ENCODE data around the gene PTOV1. TPM values are rescaled to one million over a fixed set of nuclear protein-coding genes. Genes with fewer than 3 reads are reported as not detected.

Gene PTOV1
- total and polyA plus RNA-seq, 10 of the 15 experiments (the other 5 are each of a cell fraction or from before 2014, with no cell fraction given): 3.2 to 83.5 (median 22.3) TPM

GRCh38 chr19:49875857-49876421 lies 25.0 kb downstream of the PTOV1 start:
- WGBS (ENCODE audit: insufficient coverage, insufficient replicate concordance, low lambda C conversion rate, missing lambda C conversion rate): 1% methylated on average over 22 of the region's 28 CpGs
- Histone ChIP-seq H3K27me3 (replicated peaks in 1 of 2; ENCODE audit: control insufficient read depth in 2 of 2, insufficient read depth in 2 of 2, low read length in 1 of 2) (no peaks in the 10 kb centered on the region), H3K4me1 (ENCODE audit: control insufficient read depth, insufficient read depth, low read length) (peaks cover 20% of the 10 kb centered on the region), H3K79me2 (ENCODE audit: control insufficient read depth, insufficient read depth, low read length) (peaks cover 25% of the 10 kb centered on the region), H4K20me1 (ENCODE audit: control insufficient read depth, insufficient read depth) (no peaks in the 10 kb centered on the region), H3K9me3 (replicated peaks; ENCODE audit: control insufficient read depth, insufficient read depth, low read length) (no peaks in the 10 kb centered on the region), H3K9ac (ENCODE audit: control insufficient read depth, insufficient read depth, low read length) (peak overlapping the region; percentile 84), H3K4me3 (peak overlapping the region; percentile 90), H2AFZ (ENCODE audit: control insufficient read depth, low read depth, low read length) (peak overlapping the region; percentile 70), H3K36me3 (ENCODE audit: control insufficient read depth in 2 of 2, insufficient read depth in 2 of 2, low read length in 1 of 2) (peaks cover 0 to 2% of the 10 kb centered on the region in 2 experiments; a peak in 3 of 4 replicates), H3K4me2 (ENCODE audit: control insufficient read depth, insufficient read depth) (peak overlapping the region; percentile 87), H3K27ac (ENCODE audit: control insufficient read depth, insufficient read depth) (peak overlapping the region; percentile 95)
- TSS peak; percentile 67 for BruUV-seq (replicated peaks)
- FAIRE-seq: no peak
- SMC1A ChIA-PET (ENCODE audit: uncharacterized antibody, unreplicated experiment): interaction anchor here (1.1 to 2.1 kb wide), 5 partner anchors 21 to 110 kb away, joined by 3 to 6 read pairs (median 4); partner anchors contain the start of genes IL4I1 and MED25
- POLR2A ChIA-PET: interaction anchor here (0.5 to 3.0 kb wide), 10 partner anchors 9 to 670 kb away, joined by 3 to 23 read pairs (median 6); partner anchors contain the start of genes AP2A1, ATF5, FUZ and NUP62
- ATAC-seq: peak; percentile 15
- intact Hi-C loops (cut with micrococcal nuclease; ENCODE audit: unreplicated experiment): loop anchor here (2.0 to 5.0 kb wide), 3 partner anchors 21 to 51 kb away; partner anchors contain the start of genes ATF5, IL4I1, NUP62 and PTOV1
- RAD21 ChIA-PET (ENCODE audit: unreplicated experiment): interaction anchor here (0.7 to 2.2 kb wide), 5 partner anchors 8 to 58 kb away, joined by 3 to 8 read pairs (median 3); partner anchors contain the start of genes MED25 and PNKP
- in situ Hi-C loops (cut with MboI): loop anchor here (25.0 kb wide), 1 partner anchor 1239 kb away; the partner anchor contains the start of genes CA11 and DBP
- no peak for DNase-seq (ENCODE audit: low read depth, low spot score)
- CTCF ChIA-PET: interaction anchor here (0.7 kb wide), 1 partner anchor 36 kb away, joined by 4 read pairs; no protein-coding TSS in a partner anchor
- TF ChIP-seq CEBPZ (IDR thresholded peaks at IDR 0.05; ENCODE audit: low read depth, low read length): peak; percentile 74
- no peak for TF ChIP-seq RELA (IDR thresholded peaks at IDR 0.05; ENCODE audit: borderline replicate concordance, partially characterized antibody)
- TF ChIP-seq POLR2AphosphoS5 (IDR thresholded peaks at IDR 0.05; ENCODE audit: low read length): no peak; the same call in 1 of the 2 replicates
- TF ChIP-seq SKIL (IDR thresholded peaks at IDR 0.05; ENCODE audit: low read depth, poor library complexity, severe bottlenecking): no peak
- peak; percentile 92 for TF ChIP-seq GABPA (IDR thresholded peaks at IDR 0.05; ENCODE audit: low read depth)
- no peak; the same call in 1 of the 2 replicates for TF ChIP-seq EED (IDR thresholded peaks at IDR 0.05; ENCODE audit: low read depth)
- 0 out of 2 replicates have a peak, but pooled peaks have one; percentile 7 for TF ChIP-seq DPF2 (IDR thresholded peaks at IDR 0.05)
- TF ChIP-seq POLR2A (IDR thresholded peaks at IDR 0.05; ENCODE audit: low read depth, low read length): no peak
- 0 out of 2 replicates have a peak, but pooled peaks have one; percentile 9 for TF ChIP-seq NR2F1 (conservative IDR thresholded peaks at IDR 0.05)
- TF ChIP-seq MAX (IDR thresholded peaks at IDR 0.05; ENCODE audit: low read depth, low read length): no peak
- TF ChIP-seq NFXL1 (IDR thresholded peaks at IDR 0.05; ENCODE audit: borderline replicate concordance): peak; percentile 94
- TF ChIP-seq HSF1 (IDR thresholded peaks at IDR 0.05; ENCODE audit: low read depth, low read length): 0 out of 2 replicates have a peak, but pooled peaks have one; percentile 7
- peak; percentile 16 for TF ChIP-seq MEF2B (IDR thresholded peaks at IDR 0.05; ENCODE audit: partially characterized antibody, poor library complexity, severe bottlenecking)

Measured in GM12878 (cell line).